Endothelial cell (in vitro differentiated cells): Measurements from ENCODE around the gene MRPL19. TPM values are rescaled to one million over a fixed set of nuclear protein-coding genes. Genes with fewer than 3 reads are reported as not detected.

Experiments used
- DNase-seq: peaks from one replicate; pipeline ENCODE4 v3.0.0; 2021; ENCODE audit warnings: low spot score
- H3K27ac Mint-ChIP-seq: one replicate; pipeline ENCODE4 v1.8.0; 2021; ENCODE audit warnings: mixed read lengths, inconsistent platforms; ENCODE audit not compliant: unreplicated experiment
- H3K27me3 Mint-ChIP-seq: one replicate; pipeline ENCODE4 v1.8.0; 2021; ENCODE audit warnings: mild to moderate bottlenecking, moderate library complexity, mixed read lengths, inconsistent platforms; ENCODE audit not compliant: unreplicated experiment
- H3K36me3 Mint-ChIP-seq: one replicate; pipeline ENCODE4 v1.8.0; 2021; ENCODE audit warnings: mild to moderate bottlenecking, low read depth, mixed read lengths, inconsistent platforms; ENCODE audit not compliant: unreplicated experiment
- H3K4me1 Mint-ChIP-seq: one replicate; pipeline ENCODE4 v1.8.0; 2021; ENCODE audit warnings: mild to moderate bottlenecking, mixed read lengths, inconsistent platforms; ENCODE audit not compliant: unreplicated experiment
- H3K4me3 Mint-ChIP-seq: one replicate; pipeline ENCODE4 v1.8.0; 2021; ENCODE audit warnings: mild to moderate bottlenecking, mixed read lengths, inconsistent platforms; ENCODE audit not compliant: unreplicated experiment
- H3K9me3 Mint-ChIP-seq: one replicate; pipeline ENCODE4 v1.8.0; 2021; ENCODE audit warnings: mixed read lengths, inconsistent platforms; ENCODE audit not compliant: unreplicated experiment
- total RNA-seq: library from RNA; stranded (reverse); fragmentation: NEBNext Ultra II Directional; extraction: Animal tissue kit (Norgen Biotek cat#: 25700); gene quantifications from one replicate; pipeline ENCODE4 v1.2.1, GENCODE V29; 2021; ENCODE audit not compliant: unreplicated experiment
- TF ChIP-seq, protein P1 (sequence below): fragments of 200-600 bp; sonication (generic); IDR thresholded peaks from one replicate; pipeline ENCODE4 v1.5.0; 2021; ENCODE audit warnings: antibody characterized with exemption; ENCODE audit not compliant: unreplicated experiment

Gene MRPL19
- total RNA-seq, 1 donor from 2014 or later: 40.1 TPM

DNA sequence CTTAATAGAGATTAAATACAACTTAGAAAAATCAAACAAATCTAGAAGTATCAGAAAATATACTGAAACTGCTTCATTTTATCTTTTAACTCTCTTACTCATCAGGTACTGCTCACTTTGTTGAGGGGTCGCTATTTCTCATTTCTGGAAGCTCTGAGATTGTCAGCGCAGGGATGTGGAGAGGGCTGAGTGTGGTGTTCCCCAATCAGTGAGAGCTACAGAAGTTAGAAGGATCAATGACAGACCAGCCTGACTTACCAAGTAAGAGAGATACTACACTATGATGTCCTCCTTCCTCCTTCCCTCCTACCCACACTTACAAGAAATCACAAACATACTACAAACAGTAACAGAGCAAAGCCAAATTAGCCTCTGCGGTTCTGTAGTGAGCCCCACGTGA lies 56.0 kb downstream of the MRPL19 start:
- no peak overlapping the region for H3K4me3 Mint-ChIP-seq
- no peaks in the 10 kb centered on the region for H3K27me3 Mint-ChIP-seq
- H3K4me1 Mint-ChIP-seq: peaks cover 6% of the 10 kb centered on the region
- H3K9me3 Mint-ChIP-seq: no peaks in the 10 kb centered on the region
- no peak overlapping the region for H3K27ac Mint-ChIP-seq
- H3K36me3 Mint-ChIP-seq: peaks cover 18% of the 10 kb centered on the region
- no peak for DNase-seq
- TF ChIP-seq, protein P1, sequence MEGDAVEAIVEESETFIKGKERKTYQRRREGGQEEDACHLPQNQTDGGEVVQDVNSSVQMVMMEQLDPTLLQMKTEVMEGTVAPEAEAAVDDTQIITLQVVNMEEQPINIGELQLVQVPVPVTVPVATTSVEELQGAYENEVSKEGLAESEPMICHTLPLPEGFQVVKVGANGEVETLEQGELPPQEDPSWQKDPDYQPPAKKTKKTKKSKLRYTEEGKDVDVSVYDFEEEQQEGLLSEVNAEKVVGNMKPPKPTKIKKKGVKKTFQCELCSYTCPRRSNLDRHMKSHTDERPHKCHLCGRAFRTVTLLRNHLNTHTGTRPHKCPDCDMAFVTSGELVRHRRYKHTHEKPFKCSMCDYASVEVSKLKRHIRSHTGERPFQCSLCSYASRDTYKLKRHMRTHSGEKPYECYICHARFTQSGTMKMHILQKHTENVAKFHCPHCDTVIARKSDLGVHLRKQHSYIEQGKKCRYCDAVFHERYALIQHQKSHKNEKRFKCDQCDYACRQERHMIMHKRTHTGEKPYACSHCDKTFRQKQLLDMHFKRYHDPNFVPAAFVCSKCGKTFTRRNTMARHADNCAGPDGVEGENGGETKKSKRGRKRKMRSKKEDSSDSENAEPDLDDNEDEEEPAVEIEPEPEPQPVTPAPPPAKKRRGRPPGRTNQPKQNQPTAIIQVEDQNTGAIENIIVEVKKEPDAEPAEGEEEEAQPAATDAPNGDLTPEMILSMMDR: no peak

GRCh38 chr2:75703589-75704287 lies 57.2 kb downstream of the MRPL19 start:
- Mint-ChIP-seq H3K9me3 (no peaks in the 10 kb centered on the region), H3K36me3 (peaks cover 12% of the 10 kb centered on the region), H3K4me1 (peaks cover 6% of the 10 kb centered on the region), H3K4me3 (no peak overlapping the region), H3K27ac (no peak overlapping the region), H3K27me3 (no peaks in the 10 kb centered on the region)
- TF ChIP-seq, protein P1: no peak
- DNase-seq: no peak

DNA sequence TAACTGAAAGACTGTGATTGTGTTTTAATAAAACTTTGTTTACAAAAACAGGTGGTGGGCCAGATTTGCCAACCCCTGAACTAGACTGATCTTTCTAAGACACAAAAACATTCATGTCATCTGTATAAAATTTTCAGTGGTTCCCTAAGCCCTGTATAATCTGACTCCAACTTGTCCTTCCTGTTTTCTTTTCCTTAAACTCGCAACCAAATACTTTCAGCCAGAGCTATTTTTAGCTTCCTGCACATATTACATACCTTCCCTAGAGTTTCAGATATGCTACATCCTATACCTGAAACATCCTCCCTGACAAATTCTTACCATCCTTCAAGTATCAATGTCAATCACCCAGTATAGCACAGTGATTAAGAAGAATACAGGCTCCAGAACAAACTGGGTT lies 59.3 kb downstream of the MRPL19 start:
- Mint-ChIP-seq H3K36me3 (peaks cover 9% of the 10 kb centered on the region), H3K4me3 (no peak overlapping the region), H3K27ac (peak overlapping the region; percentile 72), H3K4me1 (peaks cover 12% of the 10 kb centered on the region), H3K9me3 (no peaks in the 10 kb centered on the region), H3K27me3 (no peaks in the 10 kb centered on the region)
- DNase-seq: no peak
- TF ChIP-seq, protein P1: no peak

DNA sequence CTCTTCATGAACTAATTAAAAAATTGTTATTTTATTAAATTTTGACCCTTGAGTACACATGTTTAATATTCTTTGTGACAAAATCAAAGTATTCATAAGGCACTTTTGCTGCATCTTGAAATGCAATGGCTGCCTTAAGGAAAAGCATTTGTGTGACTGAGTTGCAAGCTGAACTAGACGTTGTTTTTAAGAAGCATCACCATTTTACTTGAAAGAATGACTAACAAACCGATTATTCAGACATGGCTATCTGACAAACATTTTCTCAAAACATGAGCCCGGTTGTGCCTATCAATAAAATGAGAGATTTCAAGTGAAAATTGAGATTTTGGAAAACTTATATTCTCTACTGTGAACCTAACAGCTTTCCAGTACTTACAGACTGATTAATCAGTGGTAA lies 61.3 kb downstream of the MRPL19 start:
- Mint-ChIP-seq H3K27ac (no peak overlapping the region), H3K9me3 (no peaks in the 10 kb centered on the region), H3K4me3 (no peak overlapping the region), H3K36me3 (peaks cover 5% of the 10 kb centered on the region), H3K4me1 (peaks cover 16% of the 10 kb centered on the region), H3K27me3 (no peaks in the 10 kb centered on the region)
- TF ChIP-seq, protein P1: no peak
- DNase-seq: no peak

DNA sequence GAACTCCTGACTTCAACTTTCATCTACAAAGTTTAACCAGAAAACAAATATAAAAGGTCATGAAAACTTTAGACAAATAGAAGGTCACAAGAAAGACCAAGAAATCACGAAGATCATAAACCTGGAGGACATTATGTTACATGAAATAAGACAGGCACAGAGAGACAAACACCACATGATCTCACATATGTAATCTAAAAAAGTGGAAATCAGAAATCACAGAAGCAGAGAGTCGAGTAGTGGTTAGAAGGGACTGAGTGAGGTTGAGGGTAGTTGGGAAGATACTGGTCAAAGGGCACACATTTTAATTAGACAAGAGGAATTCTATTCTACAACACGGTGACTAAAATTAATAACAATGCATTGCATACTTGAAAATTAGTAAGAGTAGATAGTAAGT lies 62.7 kb downstream of the MRPL19 start:
- H3K36me3 Mint-ChIP-seq: peaks cover 5% of the 10 kb centered on the region
- TF ChIP-seq, protein P1: no peak
- no peaks in the 10 kb centered on the region for H3K9me3 Mint-ChIP-seq
- H3K27ac Mint-ChIP-seq: peak overlapping the region; percentile 6
- H3K4me1 Mint-ChIP-seq: peaks cover 16% of the 10 kb centered on the region
- H3K27me3 Mint-ChIP-seq: no peaks in the 10 kb centered on the region
- no peak for DNase-seq
- no peak overlapping the region for H3K4me3 Mint-ChIP-seq
